Testis (tissue), 3 donors: ENCODE measurements around the gene PCYOX1L. TPM values are rescaled to one million over a fixed set of nuclear protein-coding genes. Genes with fewer than 3 reads are reported as not detected.

ENCODE experiments used
- DNase-seq: peaks from one replicate; pipeline ENCODE4 v3.0.0-alpha.2; 2019
- H3K27ac ChIP-seq, 2 donors: fragments of 200-600 bp; sonication (generic); one replicate each; pipeline ENCODE4 v1.5.1; 2019
- H3K27me3 ChIP-seq: fragments of 200-600 bp; sonication (generic); one replicate; pipeline ENCODE4 v1.5.1; 2019
- H3K36me3 ChIP-seq: fragments of 200-600 bp; sonication (generic); one replicate; pipeline ENCODE4 v1.5.1; 2017; ENCODE audit warnings: low read depth; ENCODE audit errors: missing control alignments
- H3K4me1 ChIP-seq: fragments of 200-600 bp; sonication (generic); one replicate; pipeline ENCODE4 v1.5.1; 2019
- H3K4me3 ChIP-seq, 2 donors: fragments of 200-600 bp; sonication (generic); one replicate each; pipeline ENCODE4 v1.5.1; 2017 to 2019
- H3K9me3 ChIP-seq: fragments of 200-600 bp; sonication (generic); one replicate; pipeline ENCODE4 v1.5.1; 2017
- CTCF ChIP-seq, 3 experiments: fragments of 450-650 bp in 2 of 3; fragments of 200-600 bp in 1 of 3; sonication (generic) in 1 of 3; IDR thresholded peaks; one replicate each; pipeline ENCODE4 v1.5.1; 2016 to 2019; ENCODE audit warnings: antibody characterized with exemption in 3 of 3, mild to moderate bottlenecking in 2 of 3, moderate library complexity in 1 of 3
- POLR2A ChIP-seq: fragments of 450-650 bp; IDR thresholded peaks from one replicate; pipeline ENCODE4 v1.6.1; 2017; ENCODE audit warnings: antibody characterized with exemption, mild to moderate bottlenecking, moderate library complexity
- WGBS, 2 donors: methylation state at CpG; one replicate each; pipeline ENCODE4 v1.1.5; 2018; 5-methylcytosine and 5-hydroxymethylcytosine counted together
- intact Hi-C: fragments of 100-400 bp; cut with DNase I; formaldehyde crosslinking; loops from one replicate; pipeline ENCODE4 v1.15.1; 2023; ENCODE audit warnings: low total_unique reads
- polyA plus RNA-seq: library from polyadenylated mRNA; stranded (reverse); fragments of 350-450 nt; fragmentation: Illumina TruSeq; extraction: RNeasy Lipid Tissue Mini Kit (QIAGEN cat#74804); gene quantifications from one replicate; pipeline ENCODE4 v1.2.3, GENCODE V29; 2014; ENCODE audit warnings: low read depth, low replicate concordance; ENCODE audit not compliant: insufficient read depth
- total RNA-seq, 2 donors: library from RNA; depleted of rRNA; stranded (reverse); fragments of >200 nt; gene quantifications; one replicate each; pipeline ENCODE4 v1.2.3, GENCODE V29; 2016

The PCYOX1L gene
- total and polyA plus RNA-seq, 3 donors from 2014 or later: 24.6 to 30.5 (median 29.9) TPM

DNA sequence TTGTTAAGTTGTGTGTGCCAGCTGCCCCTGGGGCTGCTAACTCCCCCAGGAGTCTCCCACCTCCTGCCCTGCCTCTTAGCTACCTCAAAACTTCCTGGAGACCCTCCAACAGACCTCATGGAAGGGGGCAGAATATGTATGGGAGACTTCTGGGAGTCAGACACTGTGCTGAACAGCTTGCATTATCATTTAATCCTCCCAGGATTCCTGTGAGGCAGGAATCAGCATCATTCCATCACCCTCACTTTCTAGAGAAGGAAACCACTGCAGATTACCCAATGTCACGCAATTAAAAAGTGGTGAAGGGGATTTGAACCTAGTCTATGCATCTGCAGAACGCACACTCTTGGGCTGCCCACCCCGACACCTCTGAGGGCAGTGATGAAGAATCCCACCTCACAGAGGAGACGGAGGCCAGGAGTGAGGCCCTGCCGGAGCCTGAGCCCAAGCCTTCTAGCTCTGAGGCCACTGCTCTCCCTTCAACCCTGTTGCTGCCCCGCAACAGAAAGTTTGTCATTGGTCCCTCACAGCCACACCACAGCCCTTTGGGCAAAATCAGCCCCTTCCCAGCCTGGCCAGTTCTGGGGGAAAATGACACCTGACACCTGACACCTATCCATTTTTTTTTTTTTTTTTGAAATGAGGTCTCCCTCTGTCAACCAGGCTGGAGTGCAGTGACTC lies 51.6 kb downstream of the PCYOX1L start:
- Histone ChIP-seq H3K4me1 (peaks cover 17% of the 10 kb centered on the region), H3K27me3 (no peaks in the 10 kb centered on the region), H3K4me3 (peak overlapping the region; percentile 61 to 69), H3K27ac (peak overlapping the region; percentile 91 to 95), H3K36me3 (no peaks in the 10 kb centered on the region), H3K9me3 (no peaks in the 10 kb centered on the region)
- intact Hi-C loops: no loop called here
- DNase-seq: no peak
- no peak for TF ChIP-seq POLR2A
- no peak for TF ChIP-seq CTCF (IDR thresholded peaks at IDR 0.05)
- 62 to 77% methylated on average over 5 to 6 of the region's 6 CpGs for WGBS, 2 donors

DNA sequence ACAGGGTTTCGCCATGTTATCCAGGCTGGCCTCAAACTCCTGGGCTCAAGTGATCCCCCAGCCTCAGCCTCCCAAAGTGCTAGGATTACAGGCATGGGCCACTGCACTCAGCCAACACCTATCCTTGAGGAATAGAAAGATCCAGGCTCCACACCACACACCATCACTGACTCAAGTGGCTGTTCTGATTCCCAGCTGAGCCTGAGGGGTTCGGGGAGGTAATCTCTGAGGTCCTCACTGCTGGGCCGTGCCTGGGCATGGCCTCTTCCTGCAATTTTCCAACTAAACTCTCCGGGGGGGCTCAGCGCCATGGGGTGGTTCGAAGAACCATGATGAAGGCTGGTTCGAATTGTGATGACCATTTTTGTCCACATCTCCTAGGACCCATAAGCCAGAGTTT lies 52.2 kb downstream of the PCYOX1L start:
- DNase-seq: no peak
- intact Hi-C loops: no loop called here
- peak overlapping the region; percentile 91 to 95 for H3K27ac ChIP-seq
- TF ChIP-seq POLR2A: no peak
- TF ChIP-seq CTCF (IDR thresholded peaks at IDR 0.05): no peak
- no peaks in the 10 kb centered on the region for H3K36me3 ChIP-seq
- peak overlapping the region; percentile 61 to 69 for H3K4me3 ChIP-seq
- peaks cover 13% of the 10 kb centered on the region for H3K4me1 ChIP-seq
- H3K9me3 ChIP-seq: no peaks in the 10 kb centered on the region
- no peaks in the 10 kb centered on the region for H3K27me3 ChIP-seq
- WGBS, 2 donors: 62 to 82% methylated on average over 1 to 7 of the region's 7 CpGs

GRCh38 chr5:149410721-149411432 lies 53.0 kb downstream of the PCYOX1L start:
- Histone ChIP-seq H3K9me3 (no peaks in the 10 kb centered on the region), H3K4me3 (peak overlapping the region; percentile 61 to 69), H3K27me3 (no peaks in the 10 kb centered on the region), H3K4me1 (peaks cover 5% of the 10 kb centered on the region), H3K27ac (peak overlapping the region; percentile 91 to 95), H3K36me3 (no peaks in the 10 kb centered on the region)
- TF ChIP-seq CTCF (IDR thresholded peaks at IDR 0.05): no peak
- 65 to 73% methylated on average over 14 to 15 of the region's 15 CpGs for WGBS, 2 donors
- intact Hi-C loops: no loop called here
- no peak for DNase-seq

DNA sequence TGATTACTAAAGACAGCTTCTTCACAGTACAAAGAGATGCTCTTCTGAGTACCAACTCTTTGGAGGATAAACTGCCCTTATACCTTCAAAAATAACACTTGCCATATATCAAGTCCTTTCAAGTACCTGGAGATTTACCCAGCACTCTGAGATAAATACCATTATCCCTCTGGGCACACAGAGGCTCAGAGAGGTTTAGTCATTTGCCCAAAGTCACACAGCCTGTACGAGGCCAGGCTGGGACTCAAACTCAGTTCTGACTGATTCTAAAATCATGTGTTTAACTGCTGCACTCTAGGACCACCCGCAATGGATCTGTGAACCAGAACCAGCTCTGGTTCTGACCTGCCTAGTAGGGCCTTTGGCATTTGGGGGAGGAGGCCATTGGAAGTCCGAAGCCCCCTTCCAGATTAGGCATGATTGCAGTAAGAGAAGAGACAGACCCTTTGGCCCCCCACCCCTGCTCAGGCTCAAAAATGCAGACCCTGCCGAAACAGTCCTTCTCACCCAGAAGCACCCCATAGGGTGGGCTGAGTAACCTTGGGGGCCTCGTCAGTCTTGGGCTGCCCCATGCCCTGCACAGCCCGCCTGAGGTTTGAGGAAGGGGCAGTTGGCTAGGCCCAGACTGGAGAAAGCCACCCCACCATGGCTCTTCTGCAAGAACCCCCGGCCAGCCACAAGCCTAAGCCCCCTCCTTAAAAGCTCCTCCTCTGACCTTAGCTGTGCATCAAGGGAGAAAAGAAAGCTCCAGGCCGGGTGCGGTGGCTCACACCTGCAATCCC lies 54.1 kb downstream of the PCYOX1L start:
- WGBS, 2 donors: 62 to 72% methylated on average over 8 to 9 of the region's 9 CpGs
- H3K27ac ChIP-seq: peak overlapping the region; percentile 91 to 95
- H3K4me1 ChIP-seq: peaks cover 9% of the 10 kb centered on the region
- no peaks in the 10 kb centered on the region for H3K9me3 ChIP-seq
- no peaks in the 10 kb centered on the region for H3K27me3 ChIP-seq
- no peak for TF ChIP-seq CTCF (IDR thresholded peaks at IDR 0.05)
- TF ChIP-seq POLR2A: no peak
- intact Hi-C loops: no loop called here
- DNase-seq: no peak
- H3K4me3 ChIP-seq: peak overlapping the region; percentile 61 to 69
- no peaks in the 10 kb centered on the region for H3K36me3 ChIP-seq
